ENCODE results near the gene TNFRSF12A.

TNFRSF12A gene

GRCh38 chr16:3012828-3013420 is 7.2 kb upstream of the TNFRSF12A start, which contains the start of gene CLDN9:
Gene CLDN9, plus strand, starts transcription at chr16:3012923. Its CDS starts 440 bp downstream, at chr16:3013363.
- no peak for DNase-seq (ENCODE audit: low spot score)

- DNase-seq (ENCODE audit: low spot score) = no peak
These were observed 6.6 kb upstream of the TNFRSF12A start for GRCh38 chr16:3013491-3013951.

- no peak for DNase-seq (ENCODE audit: low spot score)
These were observed 6.0 kb upstream of the TNFRSF12A start for GRCh38 chr16:3013998-3014690.

GRCh38 chr16:3014971-3015370 is 5.2 kb upstream of the TNFRSF12A start:
- DNase-seq (ENCODE audit: low spot score) = no peak

- no peak for DNase-seq (ENCODE audit: low spot score)
These were observed 4.2 kb upstream of the TNFRSF12A start for GRCh38 chr16:3015865-3016521.

- no peak for DNase-seq (ENCODE audit: low spot score)
These were observed 2.8 kb upstream of the TNFRSF12A start for GRCh38 chr16:3017344-3017743.

- DNase-seq (ENCODE audit: low spot score) = no peak
These were observed 2.2 kb upstream of the TNFRSF12A start, which contains the start of gene CLDN6 for GRCh38 chr16:3017794-3018506. Gene CLDN6, minus strand, starts transcription at chr16:3018183. Its CDS starts 2,162 bp downstream, at chr16:3016021.

- DNase-seq (ENCODE audit: low spot score) = no peak
These were observed 448 bp upstream of the TNFRSF12A start for GRCh38 chr16:3019594-3020246.

GRCh38 chr16:3020604-3021448 is 658 bp downstream of the TNFRSF12A start:
- DNase-seq (ENCODE audit: low spot score) = no peak

GRCh38 chr16:3021449-3022207 is 1.5 kb downstream of the TNFRSF12A start:
- peak; percentile 71 for DNase-seq (ENCODE audit: low spot score)

GRCh38 chr16:3022208-3022683 is 2.1 kb downstream of the TNFRSF12A start:
- DNase-seq (ENCODE audit: low spot score) = peak; percentile 94

- DNase-seq (ENCODE audit: low spot score) = no peak
These were observed 2.7 kb downstream of the TNFRSF12A start for GRCh38 chr16:3022684-3023414.

- DNase-seq (ENCODE audit: low spot score) = no peak
These were observed 3.2 kb downstream of the TNFRSF12A start for GRCh38 chr16:3023415-3023668.

- peak; percentile 90 for DNase-seq (ENCODE audit: low spot score)
These were observed 3.7 kb downstream of the TNFRSF12A start, which contains the start of the genes HCFC1R1 and THOC6 for GRCh38 chr16:3023669-3024478. Gene HCFC1R1, minus strand, starts transcription at chr16:3023942. Its CDS starts 1 bp downstream, at chr16:3023941. Gene THOC6, plus strand, starts transcription at chr16:3024035. Its CDS starts 292 bp downstream, at chr16:3024327.

GRCh38 chr16:3025032-3026002 is 5.1 kb downstream of the TNFRSF12A start:
- DNase-seq (ENCODE audit: low spot score) = no peak

GRCh38 chr16:3026003-3026378 is 5.8 kb downstream of the TNFRSF12A start:
- no peak for DNase-seq (ENCODE audit: low spot score)

Data from COLO829 (cell line).